Cardiac fibroblast (primary cell): Measurements from ENCODE around the gene CFAP46.
"Not testable (repeated sequence)": the region's sequence is repeated elsewhere in the genome, so short reads cannot be mapped to it uniquely, and the experiment has no call there.

Experiments
- DNase-seq, 2 donors: peaks; one replicate each; pipeline versions ENCODE4 v3.0.0 to v3.0.0-alpha.2; 2010; ENCODE audit warnings: low read depth in 2 of 2
- H3K4me3 ChIP-seq, 2 donors: replicated peaks in 1 of 2; 1 replicate in 1 of 2; 2 replicates in 1 of 2; pipeline ENCODE4 v1.5.1; 2011; ENCODE audit warnings: low read depth in 2 of 2, low read length in 2 of 2, mild to moderate bottlenecking in 2 of 2, moderate library complexity in 1 of 2
- CTCF ChIP-seq: IDR thresholded peaks from one replicate; pipeline ENCODE4 v1.5.1; 2011; ENCODE audit warnings: low read depth, mild to moderate bottlenecking, low read length, inconsistent platforms

Gene CFAP46

GRCh38 chr10:132893786-132894185, 48.6 kb downstream of the CFAP46 start:
- peak; percentile 28 for TF ChIP-seq CTCF
- DNase-seq, H3K4me3 ChIP-seq: not testable (repeated sequence)

GRCh38 chr10:132893090-132893489, 49.3 kb downstream of the CFAP46 start:
- TF ChIP-seq CTCF: no peak
- H3K4me3 ChIP-seq: no peak overlapping the region
- peak; percentile 10 to 23 for DNase-seq

- no peak for TF ChIP-seq CTCF
- no peak overlapping the region for H3K4me3 ChIP-seq
- DNase-seq: peak; percentile 33 to 56
Measured at GRCh38 chr10:132892004-132892403, 50.4 kb downstream of the CFAP46 start.

GRCh38 chr10:132891368-132891767, 51.0 kb downstream of the CFAP46 start:
- no peak overlapping the region for H3K4me3 ChIP-seq
- TF ChIP-seq CTCF: no peak
- peak in 1 of 2 donors; percentile 9 for DNase-seq

- no peak for TF ChIP-seq CTCF
- DNase-seq: no peak
- no peak overlapping the region for H3K4me3 ChIP-seq
Measured at GRCh38 chr10:132890301-132890700, 52.1 kb downstream of the CFAP46 start.

- H3K4me3 ChIP-seq: no peak overlapping the region
- no peak for TF ChIP-seq CTCF
- DNase-seq: no peak
Measured at GRCh38 chr10:132889556-132889955, 52.8 kb downstream of the CFAP46 start.

DNA sequence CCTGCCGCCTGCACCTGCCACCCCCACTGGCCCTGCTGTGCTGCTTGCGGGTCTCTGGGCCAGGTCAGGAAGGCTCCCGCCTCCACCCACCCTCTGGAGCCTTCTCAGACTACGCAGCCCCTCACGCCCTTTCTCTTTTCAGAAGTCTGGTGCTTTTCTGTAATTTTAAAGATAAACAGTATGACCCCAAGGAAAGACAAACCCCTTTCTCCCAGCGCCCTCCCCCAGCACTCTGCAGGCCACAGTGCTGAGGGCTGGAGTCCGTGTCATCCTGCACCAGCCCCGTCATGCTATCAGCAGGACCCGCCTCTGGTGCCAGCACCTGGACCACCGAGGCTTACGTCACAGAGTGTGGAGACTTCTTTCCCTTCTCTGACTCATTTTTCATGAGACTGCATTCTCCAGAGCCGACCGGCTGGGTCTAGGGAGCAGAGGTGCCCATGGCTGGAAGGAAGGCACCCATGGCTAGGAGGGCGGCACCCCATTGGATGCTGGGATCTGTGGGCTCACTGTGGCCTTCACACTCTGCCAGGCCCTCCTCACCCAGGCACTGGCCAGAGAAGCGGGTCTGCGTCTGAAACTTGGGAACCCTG, 53.4 kb downstream of the CFAP46 start:
- DNase-seq: peak in 1 of 2 donors; percentile 11
- no peak for TF ChIP-seq CTCF
- H3K4me3 ChIP-seq: no peak overlapping the region

GRCh38 chr10:132888446-132888845, 53.9 kb downstream of the CFAP46 start:
- not testable (repeated sequence) for DNase-seq, H3K4me3 ChIP-seq
